Measurements from ENCODE around the gene SEC31A.

- TF ChIP-seq, protein P1, sequence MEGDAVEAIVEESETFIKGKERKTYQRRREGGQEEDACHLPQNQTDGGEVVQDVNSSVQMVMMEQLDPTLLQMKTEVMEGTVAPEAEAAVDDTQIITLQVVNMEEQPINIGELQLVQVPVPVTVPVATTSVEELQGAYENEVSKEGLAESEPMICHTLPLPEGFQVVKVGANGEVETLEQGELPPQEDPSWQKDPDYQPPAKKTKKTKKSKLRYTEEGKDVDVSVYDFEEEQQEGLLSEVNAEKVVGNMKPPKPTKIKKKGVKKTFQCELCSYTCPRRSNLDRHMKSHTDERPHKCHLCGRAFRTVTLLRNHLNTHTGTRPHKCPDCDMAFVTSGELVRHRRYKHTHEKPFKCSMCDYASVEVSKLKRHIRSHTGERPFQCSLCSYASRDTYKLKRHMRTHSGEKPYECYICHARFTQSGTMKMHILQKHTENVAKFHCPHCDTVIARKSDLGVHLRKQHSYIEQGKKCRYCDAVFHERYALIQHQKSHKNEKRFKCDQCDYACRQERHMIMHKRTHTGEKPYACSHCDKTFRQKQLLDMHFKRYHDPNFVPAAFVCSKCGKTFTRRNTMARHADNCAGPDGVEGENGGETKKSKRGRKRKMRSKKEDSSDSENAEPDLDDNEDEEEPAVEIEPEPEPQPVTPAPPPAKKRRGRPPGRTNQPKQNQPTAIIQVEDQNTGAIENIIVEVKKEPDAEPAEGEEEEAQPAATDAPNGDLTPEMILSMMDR (IDR thresholded peaks at IDR 0.05) = no peak
- TF ChIP-seq POLR2A (IDR thresholded peaks at IDR 0.05) = no peak
Observed at GRCh38 chr4:82901183-82901718, 10.3 kb upstream of the SEC31A start.

Data from adrenal gland (tissue), 5 donors.